NCI-H774 (cell line): ENCODE data around the gene PARN.
"Not testable (repeated sequence)": the region's sequence is repeated elsewhere in the genome, so short reads cannot be mapped to it uniquely, and the experiment has no call there.

Experiments used
- DNase-seq: peaks from one replicate; lab custom pipeline; 2025; lab: John Stamatoyannopoulos, UW

PARN gene

GRCh38 chr16:14574698-14575415 lies 55.2 kb downstream of the PARN start:
- not testable (repeated sequence) for DNase-seq

- no peak for DNase-seq
Observed at GRCh38 chr16:14572535-14572934, 57.5 kb downstream of the PARN start.

GRCh38 chr16:14569213-14569612 lies 60.8 kb downstream of the PARN start:
- DNase-seq, result no peak

GRCh38 chr16:14566599-14566998 lies 63.5 kb downstream of the PARN start:
- DNase-seq, result no peak

- DNase-seq, result no peak
Observed at GRCh38 chr16:14565688-14566025, 64.4 kb downstream of the PARN start.

DNA sequence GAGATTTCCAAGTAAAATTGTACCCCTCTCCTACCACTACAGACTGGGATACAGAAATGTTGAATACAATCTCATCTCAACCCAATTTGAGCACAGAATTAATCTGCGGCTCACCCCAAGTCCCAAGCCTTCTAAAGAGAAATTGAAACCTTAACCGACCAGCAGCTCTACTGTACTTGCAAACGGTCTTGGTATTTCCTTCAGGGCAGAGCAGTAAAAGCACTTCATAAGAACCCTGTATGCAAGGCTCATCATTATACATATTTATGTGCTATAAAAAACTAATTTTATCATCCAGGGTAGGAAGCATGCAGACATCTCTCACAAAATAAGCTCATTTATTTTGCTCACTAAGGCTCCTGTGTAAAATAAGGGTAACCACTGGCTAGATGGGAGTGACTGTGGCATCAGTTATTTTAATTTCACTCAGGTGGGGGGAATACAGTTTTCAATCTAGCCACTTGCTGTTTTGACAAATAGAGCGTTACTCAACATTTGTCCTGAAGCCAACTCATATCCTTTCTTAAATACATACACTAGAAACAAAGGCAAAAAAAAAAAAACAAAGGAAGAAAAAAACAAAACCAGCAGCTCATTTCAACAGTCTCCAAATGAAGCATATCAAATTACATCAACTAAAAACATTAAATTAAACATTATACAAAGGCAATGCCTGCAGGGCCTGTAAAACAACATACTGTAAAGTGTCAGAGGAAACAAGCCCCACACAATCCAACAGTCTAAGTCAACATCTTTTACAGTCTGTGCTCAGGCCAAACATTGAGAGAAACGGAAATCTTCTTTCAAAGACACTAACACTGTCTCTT lies 65.0 kb downstream of the PARN start:
- DNase-seq, result peak; percentile 66

GRCh38 chr16:14564323-14564722 lies 65.7 kb downstream of the PARN start:
- DNase-seq, result peak; percentile 15

DNA sequence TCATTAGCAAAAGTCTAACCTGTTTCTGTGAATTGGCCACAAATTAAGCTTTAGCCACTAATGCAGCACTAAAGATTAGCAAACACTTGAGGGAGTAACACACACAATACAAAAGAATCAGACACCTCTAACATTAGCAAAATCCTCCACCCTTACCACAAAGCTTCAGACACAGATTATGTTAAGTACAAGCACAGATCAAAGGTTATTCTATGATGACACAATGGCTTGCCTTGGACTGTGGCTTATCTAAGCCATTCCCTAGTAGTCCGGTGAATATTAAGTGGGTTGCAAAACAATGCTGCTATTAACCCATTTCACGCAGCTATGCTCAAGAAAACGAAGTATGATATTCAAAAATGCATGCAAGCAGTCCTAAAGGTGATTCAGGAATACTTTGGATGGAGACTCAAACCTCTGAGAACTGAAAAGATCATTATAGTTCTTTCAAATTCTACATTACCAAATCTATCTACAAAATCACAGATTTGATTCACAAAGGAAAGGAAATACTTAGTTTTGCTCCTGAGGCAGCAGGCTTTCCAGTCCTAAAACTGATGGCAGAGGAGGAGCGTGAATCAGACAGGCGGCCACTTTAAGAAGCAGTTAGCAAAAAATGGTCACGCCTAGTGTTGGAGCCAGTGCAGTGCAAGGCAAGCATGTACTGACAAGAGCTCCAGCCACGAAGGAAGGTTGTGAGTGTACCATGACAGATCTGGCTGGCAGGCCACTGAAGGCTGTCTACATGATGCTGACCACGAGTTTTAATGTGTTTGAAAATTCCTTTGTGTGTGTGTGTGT lies 67.2 kb downstream of the PARN start:
- peak; percentile 58 for DNase-seq

- DNase-seq, result no peak
Observed at GRCh38 chr16:14560523-14560922, 69.5 kb downstream of the PARN start.

- DNase-seq, result peak; percentile 67
Observed at GRCh38 chr16:14559809-14560241, 70.2 kb downstream of the PARN start.

DNA sequence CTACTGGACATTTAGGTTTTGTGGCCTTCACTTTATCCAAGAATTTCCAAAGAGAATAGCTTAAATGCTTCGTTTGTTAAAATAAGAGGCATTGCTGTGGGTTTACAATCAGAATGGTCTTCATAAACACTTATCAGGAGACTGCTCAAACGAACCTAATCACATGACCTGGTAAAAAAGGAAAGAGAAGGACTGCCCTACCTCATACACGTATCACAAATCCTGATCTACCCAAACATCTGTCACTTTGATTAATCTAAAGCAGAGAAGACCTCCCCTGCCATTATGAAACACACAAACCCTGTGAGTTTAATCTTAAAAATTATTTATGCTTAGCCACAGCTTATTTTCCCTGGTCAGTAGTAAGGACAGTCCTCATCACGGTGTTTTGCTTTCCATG lies 76.6 kb downstream of the PARN start:
- DNase-seq, result no peak

- peak; percentile 70 for DNase-seq
Observed at GRCh38 chr16:14549789-14550153, 80.3 kb downstream of the PARN start.

DNA sequence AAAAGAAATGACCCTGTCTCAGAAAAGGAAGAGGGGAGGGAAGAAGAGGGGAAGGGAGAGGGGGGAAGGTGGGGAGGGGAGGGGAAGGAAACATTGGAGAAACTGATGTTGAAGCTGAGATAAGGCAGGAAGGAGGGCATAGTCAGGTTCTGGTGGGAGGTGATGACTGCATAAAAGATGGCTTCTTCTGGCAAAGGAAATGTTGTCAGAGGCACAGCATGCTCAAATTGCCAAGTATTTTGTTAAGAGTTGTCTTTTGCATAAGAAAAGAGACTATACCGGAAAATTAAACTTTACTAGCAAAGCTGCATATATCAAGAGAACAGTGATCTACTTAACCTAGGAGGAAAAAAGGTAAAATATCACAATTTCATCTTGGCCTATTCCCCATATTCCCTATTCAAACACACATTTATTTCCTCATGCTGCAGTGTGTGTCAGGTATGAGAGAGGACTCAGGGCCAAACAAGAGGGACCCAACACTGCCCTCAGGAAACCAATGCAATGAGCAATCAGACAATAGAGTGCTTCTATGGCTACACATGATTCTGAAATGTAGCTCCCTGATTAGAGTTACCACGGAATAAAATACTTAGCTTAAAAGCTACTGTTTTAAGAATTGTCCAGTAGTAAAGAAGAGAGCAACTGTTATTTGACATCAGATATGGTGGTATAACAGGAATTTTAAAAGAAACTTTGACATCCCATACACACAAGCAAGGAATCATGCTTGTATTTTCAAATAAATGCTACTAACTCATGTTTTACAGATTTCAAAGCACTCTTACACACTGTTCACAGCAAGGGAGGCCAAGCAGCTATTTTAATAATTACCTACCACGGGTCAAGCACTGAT lies 80.9 kb downstream of the PARN start:
- DNase-seq, result no peak

GRCh38 chr16:14545346-14545884 lies 84.6 kb downstream of the PARN start:
- no peak for DNase-seq

DNA sequence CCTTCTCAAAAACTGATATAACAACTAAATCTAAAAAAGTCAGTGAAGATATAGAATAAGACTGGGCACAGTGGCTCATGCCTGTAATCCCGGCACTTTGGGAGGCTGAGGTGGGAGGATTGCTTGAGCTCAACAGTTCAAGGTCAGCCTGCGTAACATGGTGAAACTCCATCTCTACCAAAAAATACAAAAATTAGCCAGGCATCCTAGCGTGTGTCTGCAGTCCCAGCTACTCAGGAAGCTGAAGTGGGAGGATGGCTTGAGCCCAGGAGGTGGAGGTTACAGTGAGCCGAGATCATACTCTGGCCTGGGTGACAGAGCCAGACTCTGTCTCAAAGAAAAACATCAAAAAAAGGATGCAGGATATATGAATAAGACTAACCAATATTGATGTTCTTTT lies 85.2 kb downstream of the PARN start:
- DNase-seq, result not testable (repeated sequence)

DNA sequence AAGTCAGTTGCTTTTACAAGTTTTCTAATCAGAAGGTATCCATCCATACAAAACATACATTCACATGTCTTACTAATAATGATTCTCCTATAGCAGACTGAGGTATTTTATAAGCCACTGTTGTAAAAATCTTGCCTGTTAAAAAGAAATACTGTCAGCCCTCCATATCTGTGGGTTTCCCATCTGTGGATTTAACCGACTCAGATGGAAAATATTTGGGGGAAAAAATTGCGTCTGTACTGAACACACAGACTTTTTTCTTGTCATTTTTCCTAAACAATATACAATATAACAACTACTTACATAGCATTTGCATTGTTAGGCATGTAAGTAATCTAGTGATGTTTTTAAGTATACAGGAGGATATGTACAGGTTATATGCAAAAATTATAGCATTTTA lies 90.4 kb downstream of the PARN start:
- no peak for DNase-seq

- no peak for DNase-seq
Observed at GRCh38 chr16:14539156-14539555, 90.9 kb downstream of the PARN start.

GRCh38 chr16:14538604-14539003 lies 91.5 kb downstream of the PARN start:
- no peak for DNase-seq

GRCh38 chr16:14531613-14532012 lies 98.4 kb downstream of the PARN start:
- DNase-seq, result no peak

DNA sequence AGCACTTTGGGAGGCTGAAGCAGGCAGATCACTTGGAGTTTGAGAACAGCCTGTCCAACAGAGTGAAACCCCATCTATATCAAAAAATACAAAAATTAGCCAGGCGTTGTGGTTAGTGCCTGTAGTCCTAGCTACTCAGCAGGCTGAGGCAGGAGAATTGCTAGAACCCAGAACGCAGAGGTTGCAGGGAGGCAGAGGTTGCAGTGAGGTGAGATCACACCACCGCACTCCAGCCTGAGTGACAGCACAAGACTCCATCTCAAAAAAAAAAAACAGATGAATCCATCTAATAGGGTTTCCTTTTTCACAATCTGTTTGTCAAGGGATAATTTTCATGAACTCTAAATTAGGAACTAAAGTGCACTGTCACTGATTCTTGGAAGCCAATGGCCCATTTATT lies 99.0 kb downstream of the PARN start:
- no peak for DNase-seq

- DNase-seq, result no peak
Observed at GRCh38 chr16:14530046-14530445, 100.0 kb downstream of the PARN start.
